ENCODE measurements around the gene TNFAIP6.

DNA sequence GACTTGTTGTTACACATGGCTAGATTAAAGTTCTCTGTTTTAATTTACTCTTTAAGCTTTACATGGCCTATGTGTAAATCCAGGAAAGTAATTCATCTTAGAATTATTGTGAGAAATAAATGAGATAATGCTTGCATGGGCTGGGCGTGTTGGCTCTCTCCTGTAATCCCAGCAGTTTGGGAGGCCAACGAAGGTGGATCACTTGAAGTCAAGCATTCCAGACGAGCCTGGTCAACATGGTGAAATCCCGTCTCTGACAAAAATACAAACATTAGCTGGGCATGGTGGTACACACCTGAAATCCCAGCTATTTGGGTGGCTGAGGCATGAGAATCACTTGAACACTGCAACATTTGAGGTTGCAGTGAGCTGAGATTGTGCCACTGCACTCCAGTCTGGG is 48.0 kb downstream of the TNFAIP6 start:
- no peak for TF ChIP-seq POLR2A (IDR thresholded peaks at IDR 0.05)
- TF ChIP-seq, protein P1, sequence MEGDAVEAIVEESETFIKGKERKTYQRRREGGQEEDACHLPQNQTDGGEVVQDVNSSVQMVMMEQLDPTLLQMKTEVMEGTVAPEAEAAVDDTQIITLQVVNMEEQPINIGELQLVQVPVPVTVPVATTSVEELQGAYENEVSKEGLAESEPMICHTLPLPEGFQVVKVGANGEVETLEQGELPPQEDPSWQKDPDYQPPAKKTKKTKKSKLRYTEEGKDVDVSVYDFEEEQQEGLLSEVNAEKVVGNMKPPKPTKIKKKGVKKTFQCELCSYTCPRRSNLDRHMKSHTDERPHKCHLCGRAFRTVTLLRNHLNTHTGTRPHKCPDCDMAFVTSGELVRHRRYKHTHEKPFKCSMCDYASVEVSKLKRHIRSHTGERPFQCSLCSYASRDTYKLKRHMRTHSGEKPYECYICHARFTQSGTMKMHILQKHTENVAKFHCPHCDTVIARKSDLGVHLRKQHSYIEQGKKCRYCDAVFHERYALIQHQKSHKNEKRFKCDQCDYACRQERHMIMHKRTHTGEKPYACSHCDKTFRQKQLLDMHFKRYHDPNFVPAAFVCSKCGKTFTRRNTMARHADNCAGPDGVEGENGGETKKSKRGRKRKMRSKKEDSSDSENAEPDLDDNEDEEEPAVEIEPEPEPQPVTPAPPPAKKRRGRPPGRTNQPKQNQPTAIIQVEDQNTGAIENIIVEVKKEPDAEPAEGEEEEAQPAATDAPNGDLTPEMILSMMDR (IDR thresholded peaks at IDR 0.05), result no peak
